Measurements from ENCODE around the gene GABRQ.

The GABRQ gene

GRCh38 chrX:152637649-152638442 is at the start of gene GABRQ:
Gene GABRQ, plus strand, starts transcription at chrX:152637895. Its CDS starts 308 bp downstream, at chrX:152638203.
- peak; percentile 27 for DNase-seq

- no peak for DNase-seq
These were observed 49.5 kb upstream of the GABRQ start for GRCh38 chrX:152588206-152588605.

- no peak for DNase-seq
These were observed 36.7 kb upstream of the GABRQ start for GRCh38 chrX:152600853-152601633.

- peak; percentile 27 for DNase-seq
These were observed 35.7 kb upstream of the GABRQ start for GRCh38 chrX:152601848-152602616.

- DNase-seq = no peak
These were observed 22.9 kb upstream of the GABRQ start for GRCh38 chrX:152614791-152615190.

GRCh38 chrX:152619897-152620296 is 17.8 kb upstream of the GABRQ start:
- DNase-seq = no peak

GRCh38 chrX:152632445-152633097 is 5.1 kb upstream of the GABRQ start:
- DNase-seq = peak; percentile 69

- DNase-seq = no peak
These were observed 1.8 kb upstream of the GABRQ start for GRCh38 chrX:152635941-152636340.

GRCh38 chrX:152638443-152638904 is 779 bp downstream of the GABRQ start:
- no peak for DNase-seq

- no peak for DNase-seq
These were observed 1.7 kb downstream of the GABRQ start for GRCh38 chrX:152639426-152639825.

- DNase-seq = no peak
These were observed 2.5 kb downstream of the GABRQ start for GRCh38 chrX:152640034-152640818.

GRCh38 chrX:152641256-152641875 is 3.7 kb downstream of the GABRQ start:
- no peak for DNase-seq

GRCh38 chrX:152641996-152642395 is 4.3 kb downstream of the GABRQ start:
- DNase-seq = no peak

- no peak for DNase-seq
These were observed 5.4 kb downstream of the GABRQ start for GRCh38 chrX:152642931-152643564.

GRCh38 chrX:152646961-152647360 is 9.3 kb downstream of the GABRQ start:
- DNase-seq = no peak

GRCh38 chrX:152647978-152648377 is 10.3 kb downstream of the GABRQ start:
- DNase-seq = no peak

- no peak for DNase-seq
These were observed 14.4 kb downstream of the GABRQ start for GRCh38 chrX:152652060-152652459.

GRCh38 chrX:152652467-152652866 is 14.8 kb downstream of the GABRQ start:
- no peak for DNase-seq

- DNase-seq = no peak
These were observed 18.4 kb downstream of the GABRQ start for GRCh38 chrX:152656087-152656486.

GRCh38 chrX:152656890-152657289 is 19.2 kb downstream of the GABRQ start:
- DNase-seq = no peak

- no peak for DNase-seq
These were observed 20.6 kb downstream of the GABRQ start for GRCh38 chrX:152658302-152658701.
